ENCODE measurements around the gene FUT9. TPM values are rescaled to one million over a fixed set of nuclear protein-coding genes. Genes with fewer than 3 reads are reported as not detected.

Gene FUT9
- total RNA-seq, 2 experiments from 2014 or later: not detected

DNA sequence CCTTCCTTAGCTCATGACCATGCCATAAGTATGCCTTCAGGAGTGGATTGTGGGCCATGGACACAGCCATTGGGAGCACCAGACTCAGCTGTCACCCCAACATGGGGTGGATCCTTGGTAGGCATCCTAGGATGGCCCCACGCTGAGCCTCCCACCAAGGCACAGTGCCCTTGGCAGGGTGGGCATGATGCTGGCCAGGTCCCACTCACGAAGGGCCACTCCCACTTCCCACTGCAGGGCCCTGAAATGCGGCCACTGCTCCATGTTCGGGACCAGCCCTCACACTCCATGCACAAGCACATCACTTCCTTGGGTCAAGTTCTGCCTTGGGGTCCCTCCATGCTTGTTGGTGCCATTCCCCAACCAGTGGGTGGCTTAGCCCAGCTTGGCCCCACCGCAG, 12.9 kb upstream of the FUT9 start:
- no peak for TF ChIP-seq EZH2phosphoT487 (IDR thresholded peaks at IDR 0.05; ENCODE audit: borderline replicate concordance, low read depth, low read length)
- TF ChIP-seq, protein P1, sequence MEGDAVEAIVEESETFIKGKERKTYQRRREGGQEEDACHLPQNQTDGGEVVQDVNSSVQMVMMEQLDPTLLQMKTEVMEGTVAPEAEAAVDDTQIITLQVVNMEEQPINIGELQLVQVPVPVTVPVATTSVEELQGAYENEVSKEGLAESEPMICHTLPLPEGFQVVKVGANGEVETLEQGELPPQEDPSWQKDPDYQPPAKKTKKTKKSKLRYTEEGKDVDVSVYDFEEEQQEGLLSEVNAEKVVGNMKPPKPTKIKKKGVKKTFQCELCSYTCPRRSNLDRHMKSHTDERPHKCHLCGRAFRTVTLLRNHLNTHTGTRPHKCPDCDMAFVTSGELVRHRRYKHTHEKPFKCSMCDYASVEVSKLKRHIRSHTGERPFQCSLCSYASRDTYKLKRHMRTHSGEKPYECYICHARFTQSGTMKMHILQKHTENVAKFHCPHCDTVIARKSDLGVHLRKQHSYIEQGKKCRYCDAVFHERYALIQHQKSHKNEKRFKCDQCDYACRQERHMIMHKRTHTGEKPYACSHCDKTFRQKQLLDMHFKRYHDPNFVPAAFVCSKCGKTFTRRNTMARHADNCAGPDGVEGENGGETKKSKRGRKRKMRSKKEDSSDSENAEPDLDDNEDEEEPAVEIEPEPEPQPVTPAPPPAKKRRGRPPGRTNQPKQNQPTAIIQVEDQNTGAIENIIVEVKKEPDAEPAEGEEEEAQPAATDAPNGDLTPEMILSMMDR (conservative IDR thresholded peaks at IDR 0.05; ENCODE audit: low read length): no peak
- Histone ChIP-seq H3K27ac (ENCODE audit: low read depth, low read length, poor library complexity, severe bottlenecking) (no peak overlapping the region), H3K79me2 (ENCODE audit: insufficient read depth, low read depth, low read length) (no peaks in the 10 kb centered on the region), H3K9me2 (ENCODE audit: insufficient read depth, low read length) (no peaks in the 10 kb centered on the region), H3K9me3 (ENCODE audit: low read length) (no peaks in the 10 kb centered on the region), H3K4me1 (ENCODE audit: insufficient read depth, low read length, poor library complexity, severe bottlenecking) (no peaks in the 10 kb centered on the region), H3K36me3 (ENCODE audit: insufficient read depth, low read length) (no peaks in the 10 kb centered on the region), H4K20me1 (ENCODE audit: insufficient read depth, low read length) (no peaks in the 10 kb centered on the region), H3K4me3 (ENCODE audit: low read depth, low read length, poor library complexity, severe bottlenecking) (no peak overlapping the region), H2AFZ (ENCODE audit: low read length) (no peak overlapping the region), H3K4me2 (ENCODE audit: low read length) (no peak overlapping the region)
- intact Hi-C loops (cut with micrococcal nuclease; ENCODE audit: unreplicated experiment): no loop called here
- ChIA-PET CTCF (ENCODE audit: unreplicated experiment) (no interaction called here), POLR2A (no interaction called here)
- no TSS peak for BruUV-seq (replicated peaks)
- no peak for DNase-seq (ENCODE audit: low spot score)

DNA sequence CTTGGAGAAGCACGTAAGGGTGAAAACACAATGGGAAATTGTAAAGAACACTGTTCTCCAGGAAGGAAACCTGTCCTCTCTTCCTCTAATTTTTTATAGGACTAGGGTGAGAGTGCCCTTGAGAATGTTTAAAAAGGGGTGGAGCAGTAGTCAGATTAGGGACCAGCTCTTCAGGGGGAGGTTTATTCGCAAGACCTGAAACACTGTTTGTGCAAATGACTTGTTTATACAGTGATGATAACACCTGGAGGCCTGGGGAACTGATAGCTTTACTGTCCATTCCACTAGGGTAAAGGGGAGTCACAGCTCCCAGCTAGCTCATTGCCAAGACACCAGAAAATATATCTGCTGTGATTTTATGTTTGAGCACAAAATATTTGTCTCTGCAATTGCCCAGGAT, 8.1 kb upstream of the FUT9 start:
- Histone ChIP-seq H3K36me3 (ENCODE audit: insufficient read depth, low read length) (no peaks in the 10 kb centered on the region), H3K4me2 (ENCODE audit: low read length) (no peak overlapping the region), H3K4me1 (ENCODE audit: insufficient read depth, low read length, poor library complexity, severe bottlenecking) (no peaks in the 10 kb centered on the region), H3K9me3 (ENCODE audit: low read length) (no peaks in the 10 kb centered on the region), H3K9me2 (ENCODE audit: insufficient read depth, low read length) (no peaks in the 10 kb centered on the region), H4K20me1 (ENCODE audit: insufficient read depth, low read length) (no peaks in the 10 kb centered on the region), H3K79me2 (ENCODE audit: insufficient read depth, low read depth, low read length) (no peaks in the 10 kb centered on the region), H3K27ac (ENCODE audit: low read depth, low read length, poor library complexity, severe bottlenecking) (no peak overlapping the region), H2AFZ (ENCODE audit: low read length) (no peak overlapping the region), H3K4me3 (ENCODE audit: low read depth, low read length, poor library complexity, severe bottlenecking) (no peak overlapping the region)
- DNase-seq (ENCODE audit: low spot score): no peak
- no TSS peak for BruUV-seq (replicated peaks)
- ChIA-PET POLR2A (interaction anchor here (0.8 to 1.0 kb wide), 2 partner anchors 391 to 722 kb away, joined by 3 read pairs; no protein-coding TSS in a partner anchor), CTCF (ENCODE audit: unreplicated experiment) (no interaction called here)
- TF ChIP-seq, protein P1 (conservative IDR thresholded peaks at IDR 0.05; ENCODE audit: low read length): no peak
- TF ChIP-seq EZH2phosphoT487 (IDR thresholded peaks at IDR 0.05; ENCODE audit: borderline replicate concordance, low read depth, low read length): no peak
- intact Hi-C loops (cut with micrococcal nuclease; ENCODE audit: unreplicated experiment): no loop called here

DNA sequence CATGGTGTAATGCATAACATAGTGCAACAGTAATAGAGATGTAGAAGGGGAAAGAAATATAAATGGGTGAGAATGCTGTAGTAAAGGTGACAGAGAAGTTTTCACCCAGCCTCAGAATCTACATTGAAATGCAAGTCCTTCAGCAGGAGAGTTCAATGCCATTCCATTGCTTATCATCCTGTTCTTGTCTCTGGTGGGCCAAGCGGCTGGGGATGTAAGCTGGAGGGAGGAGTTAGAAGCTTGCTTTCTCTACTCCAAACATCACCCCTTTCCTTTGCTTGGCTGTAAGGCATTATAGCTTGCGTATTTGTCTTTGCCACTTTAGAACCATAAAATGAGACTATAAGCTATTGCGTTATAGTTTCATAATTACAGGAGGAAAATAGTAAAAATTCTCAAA, 2.2 kb upstream of the FUT9 start:
- no peak for TF ChIP-seq EZH2phosphoT487 (IDR thresholded peaks at IDR 0.05; ENCODE audit: borderline replicate concordance, low read depth, low read length)
- TF ChIP-seq, protein P1 (conservative IDR thresholded peaks at IDR 0.05; ENCODE audit: low read length): no peak
- CTCF ChIA-PET (ENCODE audit: unreplicated experiment): interaction anchor here (1.2 kb wide), 1 partner anchor 8 kb away, joined by 3 read pairs; no protein-coding TSS in a partner anchor
- H3K36me3 ChIP-seq (ENCODE audit: insufficient read depth, low read length): no peaks in the 10 kb centered on the region
- H4K20me1 ChIP-seq (ENCODE audit: insufficient read depth, low read length): no peaks in the 10 kb centered on the region
- no peaks in the 10 kb centered on the region for H3K79me2 ChIP-seq (ENCODE audit: insufficient read depth, low read depth, low read length)
- H3K9me3 ChIP-seq (ENCODE audit: low read length): no peaks in the 10 kb centered on the region
- H3K27ac ChIP-seq (ENCODE audit: low read depth, low read length, poor library complexity, severe bottlenecking): no peak overlapping the region
- no peaks in the 10 kb centered on the region for H3K4me1 ChIP-seq (ENCODE audit: insufficient read depth, low read length, poor library complexity, severe bottlenecking)
- no peak overlapping the region for H3K4me2 ChIP-seq (ENCODE audit: low read length)
- POLR2A ChIA-PET: interaction anchor here (1.3 kb wide), 1 partner anchor 10 kb away, joined by 3 read pairs; no protein-coding TSS in a partner anchor
- intact Hi-C loops (cut with micrococcal nuclease; ENCODE audit: unreplicated experiment): no loop called here
- H3K9me2 ChIP-seq (ENCODE audit: insufficient read depth, low read length): no peaks in the 10 kb centered on the region
- BruUV-seq (replicated peaks): no TSS peak
- H3K4me3 ChIP-seq (ENCODE audit: low read depth, low read length, poor library complexity, severe bottlenecking): no peak overlapping the region
- no peak for DNase-seq (ENCODE audit: low spot score)
- no peak overlapping the region for H2AFZ ChIP-seq (ENCODE audit: low read length)
